GM23338 (cell line): Measurements from ENCODE around the gene ZNF100. TPM values are rescaled to one million over a fixed set of nuclear protein-coding genes. Genes with fewer than 3 reads are reported as not detected.

Source experiments
- ATAC-seq: fragments of 200-7000 bp; cut with Tn5 transposase; 3 replicates; pipeline ENCODE4 v1.9.1; 2020
- DNase-seq: peaks from one replicate; pipeline ENCODE4 v3.0.0-alpha.2; 2015; ENCODE audit warnings: low spot score
- H2AFZ ChIP-seq: fragments of 200-600 bp; sonication (generic); 2 replicates; pipeline ENCODE4 v1.8.0; 2016; ENCODE audit warnings: antibody characterized with exemption, mild to moderate bottlenecking, moderate library complexity
- H3F3A ChIP-seq: fragments of 200-600 bp; sonication (generic); replicated peaks from 2 replicates; pipeline ENCODE4 v1.8.0; 2017; ENCODE audit warnings: antibody characterized with exemption, mixed run types, low read depth
- H3K27ac ChIP-seq: fragments of 200-600 bp; sonication (generic); 2 replicates; pipeline ENCODE4 v1.6.1; 2016; ENCODE audit warnings: low read depth
- H3K27me3 ChIP-seq: fragments of 200-600 bp; sonication (generic); 2 replicates; pipeline ENCODE4 v1.8.0; 2016; ENCODE audit warnings: mild to moderate bottlenecking, mixed run types, moderate library complexity; ENCODE audit not compliant: insufficient read depth
- H3K36me3 ChIP-seq: fragments of 200-600 bp; sonication (generic); 2 replicates; pipeline ENCODE4 v1.8.0; 2016; ENCODE audit warnings: mild to moderate bottlenecking; ENCODE audit not compliant: insufficient read depth
- H3K4me1 ChIP-seq: fragments of 200-600 bp; sonication (generic); 2 replicates; pipeline ENCODE4 v1.8.0; 2016; ENCODE audit warnings: mild to moderate bottlenecking, moderate library complexity; ENCODE audit not compliant: insufficient read depth
- H3K4me2 ChIP-seq: fragments of 200-600 bp; sonication (generic); 2 replicates; pipeline ENCODE4 v1.7.1; 2017; ENCODE audit warnings: mixed run types
- H3K4me3 ChIP-seq: fragments of 200-600 bp; sonication (generic); 2 replicates; pipeline ENCODE4 v1.6.1; 2016; ENCODE audit warnings: mixed run types
- H3K79me2 ChIP-seq: fragments of 200-600 bp; sonication (generic); replicated peaks from 2 replicates; pipeline ENCODE4 v1.8.0; 2017; ENCODE audit warnings: mild to moderate bottlenecking; ENCODE audit not compliant: insufficient read depth
- H3K9me2 ChIP-seq: fragments of 200-600 bp; sonication (generic); 2 replicates; pipeline ENCODE4 v1.8.0; 2017; ENCODE audit not compliant: insufficient read depth
- H4K20me1 ChIP-seq: fragments of 200-600 bp; sonication (generic); replicated peaks from 2 replicates; pipeline ENCODE4 v1.8.0; 2017; ENCODE audit warnings: mild to moderate bottlenecking; ENCODE audit not compliant: insufficient read depth
- H3K27ac Mint-ChIP-seq: 2 replicates; pipeline ENCODE4 v1.8.0; 2020; ENCODE audit warnings: inconsistent platforms, mild to moderate bottlenecking, moderate library complexity, mixed read lengths
- H3K27me3 Mint-ChIP-seq: 3 replicates; pipeline ENCODE4 v1.8.0; 2022; ENCODE audit warnings: low read depth, mild to moderate bottlenecking, moderate library complexity, mixed read lengths, inconsistent platforms; ENCODE audit not compliant: insufficient read depth, poor library complexity
- H3K36me3 Mint-ChIP-seq: 3 replicates; pipeline ENCODE4 v1.8.0; 2021; ENCODE audit warnings: low read depth, mild to moderate bottlenecking, inconsistent platforms, moderate library complexity, mixed read lengths
- H3K4me1 Mint-ChIP-seq: 3 replicates; pipeline ENCODE4 v1.8.0; 2020; ENCODE audit warnings: mild to moderate bottlenecking, inconsistent platforms, mixed read lengths
- H3K4me3 Mint-ChIP-seq: 3 replicates; pipeline ENCODE4 v1.8.0; 2021; ENCODE audit warnings: moderate library complexity, mild to moderate bottlenecking, inconsistent platforms, mixed read lengths
- H3K9me3 Mint-ChIP-seq: 3 replicates; pipeline ENCODE4 v1.8.0; 2020; ENCODE audit warnings: moderate library complexity, mild to moderate bottlenecking, inconsistent platforms, mixed read lengths
- CREB1 ChIP-seq: fragments of 250-450 bp; sonication (Bioruptor Pico); IDR thresholded peaks from 2 replicates; pipeline ENCODE4 v1.5.0; 2020; ENCODE audit warnings: low read depth, mild to moderate bottlenecking, moderate library complexity
- EZH2 ChIP-seq: fragments of 200-600 bp; sonication (generic); IDR thresholded peaks from one replicate; pipeline ENCODE4 v1.8.0; 2017; ENCODE audit warnings: antibody characterized with exemption, mild to moderate bottlenecking, low read depth; ENCODE audit not compliant: unreplicated experiment
- EZH2phosphoT487 ChIP-seq: fragments of 200-600 bp; sonication (generic); IDR thresholded peaks from one replicate; pipeline ENCODE4 v1.8.1; 2018; ENCODE audit warnings: antibody characterized with exemption; ENCODE audit not compliant: unreplicated experiment
- POLR2AphosphoS5 ChIP-seq: IDR thresholded peaks from 2 replicates; pipeline ENCODE4 v1.6.1; 2016; ENCODE audit warnings: antibody characterized with exemption, low read depth
- ZNF331 ChIP-seq: fragments of 250-450 bp; sonication (Bioruptor Pico); IDR thresholded peaks from 2 replicates; pipeline ENCODE4 v1.5.0; 2020; ENCODE audit warnings: low read depth, mild to moderate bottlenecking, moderate library complexity
- polyA plus RNA-seq: library from polyadenylated mRNA; unstranded; fragments of >200 nt; fragmentation: Nextera tagmentation; extraction: Ambion mirVana; gene quantifications from 2 replicates; pipeline ENCODE4 v1.2.1, GENCODE V29; 2016
- total RNA-seq: library from RNA; depleted of rRNA; stranded (reverse); fragments of >200 nt; shearing (Covaris generic); gene quantifications from 2 replicates; pipeline ENCODE4 v1.2.3, GENCODE V29; 2014
- TF ChIP-seq, protein P1 (sequence below), 2 experiments: fragments of 200-600 bp in 1 of 2; sonication (generic) in 1 of 2; conservative IDR thresholded peaks; 2 replicates each; pipeline versions ENCODE4 v1.5.1 to v1.6.1; 2016 to 2017; ENCODE audit warnings: antibody characterized with exemption in 2 of 2, low read depth in 2 of 2, mild to moderate bottlenecking in 2 of 2, moderate library complexity in 1 of 2
- TF ChIP-seq, protein P2 (sequence below): fragments of 250-450 bp; sonication (Bioruptor Pico); IDR thresholded peaks from 2 replicates; pipeline ENCODE4 v1.5.0; 2020; ENCODE audit warnings: mild to moderate bottlenecking, moderate library complexity
- TF ChIP-seq, protein P3 (sequence below): IDR thresholded peaks from one replicate; pipeline ENCODE4 v1.6.1; 2018; ENCODE audit warnings: antibody characterized with exemption; ENCODE audit not compliant: unreplicated experiment

The ZNF100 gene
- total and polyA plus RNA-seq, 2 experiments from 2014 or later = 10.0 to 25.1 TPM

DNA sequence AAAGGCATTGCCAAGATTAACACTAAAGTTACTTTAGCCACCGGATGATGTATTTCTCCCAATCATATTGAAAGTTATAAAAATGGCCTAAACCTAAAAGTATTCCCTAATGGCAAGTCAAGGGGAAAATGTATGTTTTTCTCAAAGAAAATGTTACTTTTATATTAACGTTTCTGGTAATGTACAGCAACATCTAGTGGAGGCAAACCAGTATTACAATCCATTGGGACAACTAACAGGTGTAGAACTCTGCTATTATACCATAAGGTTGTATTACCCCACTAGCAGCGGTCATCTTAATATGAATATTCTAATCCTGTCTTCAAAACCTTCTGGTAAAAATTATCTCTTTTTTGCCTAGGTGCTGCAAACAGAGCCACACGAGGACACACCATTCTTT is 69.2 kb downstream of the ZNF100 start:
- Mint-ChIP-seq H3K9me3 (peaks cover 17% of the 10 kb centered on the region), H3K36me3 (peaks cover 9% of the 10 kb centered on the region), H3K4me1 (peaks cover 18% of the 10 kb centered on the region), H3K4me3 (no peak overlapping the region), H3K27ac (no peak overlapping the region), H3K27me3 (peaks cover 3% of the 10 kb centered on the region)
- Histone ChIP-seq H2AFZ (no peak overlapping the region), H3K4me1 (peaks cover 20% of the 10 kb centered on the region), H3K27ac (peak overlapping the region; percentile 65; the same call in 1 of the 2 replicates), H3K4me2 (peak overlapping the region; percentile 52; the same call in 1 of the 2 replicates), H3F3A (no peaks in the 10 kb centered on the region), H3K9me2 (no peaks in the 10 kb centered on the region), H3K4me3 (no peak overlapping the region), H3K36me3 (no peaks in the 10 kb centered on the region), H3K79me2 (no peaks in the 10 kb centered on the region), H4K20me1 (no peaks in the 10 kb centered on the region), H3K27me3 (no peaks in the 10 kb centered on the region)
- peak; percentile 65 for ATAC-seq
- peak; percentile 74 for DNase-seq
- TF ChIP-seq CREB1 (CRISPR knock-in tag) (no peak), EZH2phosphoT487 (no peak), POLR2AphosphoS5 (no peak), ZNF331 (no peak), EZH2 (no peak)
- TF ChIP-seq, protein P1, sequence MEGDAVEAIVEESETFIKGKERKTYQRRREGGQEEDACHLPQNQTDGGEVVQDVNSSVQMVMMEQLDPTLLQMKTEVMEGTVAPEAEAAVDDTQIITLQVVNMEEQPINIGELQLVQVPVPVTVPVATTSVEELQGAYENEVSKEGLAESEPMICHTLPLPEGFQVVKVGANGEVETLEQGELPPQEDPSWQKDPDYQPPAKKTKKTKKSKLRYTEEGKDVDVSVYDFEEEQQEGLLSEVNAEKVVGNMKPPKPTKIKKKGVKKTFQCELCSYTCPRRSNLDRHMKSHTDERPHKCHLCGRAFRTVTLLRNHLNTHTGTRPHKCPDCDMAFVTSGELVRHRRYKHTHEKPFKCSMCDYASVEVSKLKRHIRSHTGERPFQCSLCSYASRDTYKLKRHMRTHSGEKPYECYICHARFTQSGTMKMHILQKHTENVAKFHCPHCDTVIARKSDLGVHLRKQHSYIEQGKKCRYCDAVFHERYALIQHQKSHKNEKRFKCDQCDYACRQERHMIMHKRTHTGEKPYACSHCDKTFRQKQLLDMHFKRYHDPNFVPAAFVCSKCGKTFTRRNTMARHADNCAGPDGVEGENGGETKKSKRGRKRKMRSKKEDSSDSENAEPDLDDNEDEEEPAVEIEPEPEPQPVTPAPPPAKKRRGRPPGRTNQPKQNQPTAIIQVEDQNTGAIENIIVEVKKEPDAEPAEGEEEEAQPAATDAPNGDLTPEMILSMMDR (conservative IDR thresholded peaks at IDR 0.05; ENCODE audit: low read depth in 2 of 2) = peak; percentile 65 to 87
- TF ChIP-seq, protein P2, sequence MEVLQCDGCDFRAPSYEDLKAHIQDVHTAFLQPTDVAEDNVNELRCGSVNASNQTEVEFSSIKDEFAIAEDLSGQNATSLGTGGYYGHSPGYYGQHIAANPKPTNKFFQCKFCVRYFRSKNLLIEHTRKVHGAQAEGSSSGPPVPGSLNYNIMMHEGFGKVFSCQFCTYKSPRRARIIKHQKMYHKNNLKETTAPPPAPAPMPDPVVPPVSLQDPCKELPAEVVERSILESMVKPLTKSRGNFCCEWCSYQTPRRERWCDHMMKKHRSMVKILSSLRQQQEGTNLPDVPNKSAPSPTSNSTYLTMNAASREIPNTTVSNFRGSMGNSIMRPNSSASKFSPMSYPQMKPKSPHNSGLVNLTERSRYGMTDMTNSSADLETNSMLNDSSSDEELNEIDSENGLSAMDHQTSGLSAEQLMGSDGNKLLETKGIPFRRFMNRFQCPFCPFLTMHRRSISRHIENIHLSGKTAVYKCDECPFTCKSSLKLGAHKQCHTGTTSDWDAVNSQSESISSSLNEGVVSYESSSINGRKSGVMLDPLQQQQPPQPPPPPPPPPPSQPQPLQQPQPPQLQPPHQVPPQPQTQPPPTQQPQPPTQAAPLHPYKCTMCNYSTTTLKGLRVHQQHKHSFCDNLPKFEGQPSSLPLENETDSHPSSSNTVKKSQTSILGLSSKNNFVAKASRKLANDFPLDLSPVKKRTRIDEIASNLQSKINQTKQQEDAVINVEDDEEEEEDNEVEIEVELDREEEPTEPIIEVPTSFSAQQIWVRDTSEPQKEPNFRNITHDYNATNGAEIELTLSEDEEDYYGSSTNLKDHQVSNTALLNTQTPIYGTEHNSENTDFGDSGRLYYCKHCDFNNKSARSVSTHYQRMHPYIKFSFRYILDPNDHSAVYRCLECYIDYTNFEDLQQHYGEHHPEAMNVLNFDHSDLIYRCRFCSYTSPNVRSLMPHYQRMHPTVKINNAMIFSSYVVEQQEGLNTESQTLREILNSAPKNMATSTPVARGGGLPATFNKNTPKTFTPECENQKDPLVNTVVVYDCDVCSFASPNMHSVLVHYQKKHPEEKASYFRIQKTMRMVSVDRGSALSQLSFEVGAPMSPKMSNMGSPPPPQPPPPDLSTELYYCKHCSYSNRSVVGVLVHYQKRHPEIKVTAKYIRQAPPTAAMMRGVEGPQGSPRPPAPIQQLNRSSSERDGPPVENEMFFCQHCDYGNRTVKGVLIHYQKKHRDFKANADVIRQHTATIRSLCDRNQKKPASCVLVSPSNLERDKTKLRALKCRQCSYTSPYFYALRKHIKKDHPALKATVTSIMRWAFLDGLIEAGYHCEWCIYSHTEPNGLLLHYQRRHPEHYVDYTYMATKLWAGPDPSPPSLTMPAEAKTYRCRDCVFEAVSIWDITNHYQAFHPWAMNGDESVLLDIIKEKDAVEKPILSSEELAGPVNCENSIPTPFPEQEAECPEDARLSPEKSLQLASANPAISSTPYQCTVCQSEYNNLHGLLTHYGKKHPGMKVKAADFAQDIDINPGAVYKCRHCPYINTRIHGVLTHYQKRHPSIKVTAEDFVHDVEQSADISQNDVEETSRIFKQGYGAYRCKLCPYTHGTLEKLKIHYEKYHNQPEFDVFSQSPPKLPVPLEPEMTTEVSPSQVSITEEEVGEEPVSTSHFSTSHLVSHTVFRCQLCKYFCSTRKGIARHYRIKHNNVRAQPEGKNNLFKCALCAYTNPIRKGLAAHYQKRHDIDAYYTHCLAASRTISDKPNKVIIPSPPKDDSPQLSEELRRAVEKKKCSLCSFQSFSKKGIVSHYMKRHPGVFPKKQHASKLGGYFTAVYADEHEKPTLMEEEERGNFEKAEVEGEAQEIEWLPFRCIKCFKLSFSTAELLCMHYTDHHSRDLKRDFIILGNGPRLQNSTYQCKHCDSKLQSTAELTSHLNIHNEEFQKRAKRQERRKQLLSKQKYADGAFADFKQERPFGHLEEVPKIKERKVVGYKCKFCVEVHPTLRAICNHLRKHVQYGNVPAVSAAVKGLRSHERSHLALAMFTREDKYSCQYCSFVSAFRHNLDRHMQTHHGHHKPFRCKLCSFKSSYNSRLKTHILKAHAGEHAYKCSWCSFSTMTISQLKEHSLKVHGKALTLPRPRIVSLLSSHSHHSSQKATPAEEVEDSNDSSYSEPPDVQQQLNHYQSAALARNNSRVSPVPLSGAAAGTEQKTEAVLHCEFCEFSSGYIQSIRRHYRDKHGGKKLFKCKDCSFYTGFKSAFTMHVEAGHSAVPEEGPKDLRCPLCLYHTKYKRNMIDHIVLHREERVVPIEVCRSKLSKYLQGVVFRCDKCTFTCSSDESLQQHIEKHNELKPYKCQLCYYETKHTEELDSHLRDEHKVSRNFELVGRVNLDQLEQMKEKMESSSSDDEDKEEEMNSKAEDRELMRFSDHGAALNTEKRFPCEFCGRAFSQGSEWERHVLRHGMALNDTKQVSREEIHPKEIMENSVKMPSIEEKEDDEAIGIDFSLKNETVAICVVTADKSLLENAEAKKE (CRISPR knock-in tag) = no peak
- TF ChIP-seq, protein P3, sequence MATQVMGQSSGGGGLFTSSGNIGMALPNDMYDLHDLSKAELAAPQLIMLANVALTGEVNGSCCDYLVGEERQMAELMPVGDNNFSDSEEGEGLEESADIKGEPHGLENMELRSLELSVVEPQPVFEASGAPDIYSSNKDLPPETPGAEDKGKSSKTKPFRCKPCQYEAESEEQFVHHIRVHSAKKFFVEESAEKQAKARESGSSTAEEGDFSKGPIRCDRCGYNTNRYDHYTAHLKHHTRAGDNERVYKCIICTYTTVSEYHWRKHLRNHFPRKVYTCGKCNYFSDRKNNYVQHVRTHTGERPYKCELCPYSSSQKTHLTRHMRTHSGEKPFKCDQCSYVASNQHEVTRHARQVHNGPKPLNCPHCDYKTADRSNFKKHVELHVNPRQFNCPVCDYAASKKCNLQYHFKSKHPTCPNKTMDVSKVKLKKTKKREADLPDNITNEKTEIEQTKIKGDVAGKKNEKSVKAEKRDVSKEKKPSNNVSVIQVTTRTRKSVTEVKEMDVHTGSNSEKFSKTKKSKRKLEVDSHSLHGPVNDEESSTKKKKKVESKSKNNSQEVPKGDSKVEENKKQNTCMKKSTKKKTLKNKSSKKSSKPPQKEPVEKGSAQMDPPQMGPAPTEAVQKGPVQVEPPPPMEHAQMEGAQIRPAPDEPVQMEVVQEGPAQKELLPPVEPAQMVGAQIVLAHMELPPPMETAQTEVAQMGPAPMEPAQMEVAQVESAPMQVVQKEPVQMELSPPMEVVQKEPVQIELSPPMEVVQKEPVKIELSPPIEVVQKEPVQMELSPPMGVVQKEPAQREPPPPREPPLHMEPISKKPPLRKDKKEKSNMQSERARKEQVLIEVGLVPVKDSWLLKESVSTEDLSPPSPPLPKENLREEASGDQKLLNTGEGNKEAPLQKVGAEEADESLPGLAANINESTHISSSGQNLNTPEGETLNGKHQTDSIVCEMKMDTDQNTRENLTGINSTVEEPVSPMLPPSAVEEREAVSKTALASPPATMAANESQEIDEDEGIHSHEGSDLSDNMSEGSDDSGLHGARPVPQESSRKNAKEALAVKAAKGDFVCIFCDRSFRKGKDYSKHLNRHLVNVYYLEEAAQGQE = no peak
